WI38 (cell line): ENCODE measurements around the gene MOK.
A peak's percentile ranks its signal among the peaks of the same experiment; 100 is the strongest.

ENCODE experiments used
- H3K4me3 ChIP-seq: 2 replicates; pipeline ENCODE4 v1.5.1; 2011; ENCODE audit warnings: low read depth, mild to moderate bottlenecking, control low read depth, low read length
- TF ChIP-seq, protein P1 (sequence below): IDR thresholded peaks from 2 replicates; pipeline ENCODE4 v1.5.1; 2012; ENCODE audit warnings: low read depth, mild to moderate bottlenecking, control low read depth, low read length

The MOK gene

DNA sequence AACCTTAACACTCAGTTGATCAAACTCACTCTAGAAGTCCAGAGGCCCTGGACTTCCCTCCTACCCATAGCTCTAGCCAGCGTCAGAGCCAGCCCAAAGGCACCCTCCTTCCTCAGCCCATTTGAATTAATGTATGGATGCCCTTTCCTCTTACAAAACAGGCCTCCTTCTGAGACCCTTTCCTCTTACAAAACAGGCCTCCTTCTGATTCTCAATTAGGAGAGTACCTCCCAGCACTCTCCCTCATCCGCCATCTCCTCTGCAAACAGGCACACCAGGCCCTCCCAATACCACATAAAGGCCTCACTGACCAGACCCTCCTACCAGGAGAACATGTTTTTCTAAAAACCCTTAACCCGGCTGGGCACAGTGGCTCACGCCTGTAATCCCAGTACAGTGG lies 65.7 kb downstream of the MOK start:
- TF ChIP-seq, protein P1, sequence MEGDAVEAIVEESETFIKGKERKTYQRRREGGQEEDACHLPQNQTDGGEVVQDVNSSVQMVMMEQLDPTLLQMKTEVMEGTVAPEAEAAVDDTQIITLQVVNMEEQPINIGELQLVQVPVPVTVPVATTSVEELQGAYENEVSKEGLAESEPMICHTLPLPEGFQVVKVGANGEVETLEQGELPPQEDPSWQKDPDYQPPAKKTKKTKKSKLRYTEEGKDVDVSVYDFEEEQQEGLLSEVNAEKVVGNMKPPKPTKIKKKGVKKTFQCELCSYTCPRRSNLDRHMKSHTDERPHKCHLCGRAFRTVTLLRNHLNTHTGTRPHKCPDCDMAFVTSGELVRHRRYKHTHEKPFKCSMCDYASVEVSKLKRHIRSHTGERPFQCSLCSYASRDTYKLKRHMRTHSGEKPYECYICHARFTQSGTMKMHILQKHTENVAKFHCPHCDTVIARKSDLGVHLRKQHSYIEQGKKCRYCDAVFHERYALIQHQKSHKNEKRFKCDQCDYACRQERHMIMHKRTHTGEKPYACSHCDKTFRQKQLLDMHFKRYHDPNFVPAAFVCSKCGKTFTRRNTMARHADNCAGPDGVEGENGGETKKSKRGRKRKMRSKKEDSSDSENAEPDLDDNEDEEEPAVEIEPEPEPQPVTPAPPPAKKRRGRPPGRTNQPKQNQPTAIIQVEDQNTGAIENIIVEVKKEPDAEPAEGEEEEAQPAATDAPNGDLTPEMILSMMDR = no peak
- H3K4me3 ChIP-seq = no peak overlapping the region

DNA sequence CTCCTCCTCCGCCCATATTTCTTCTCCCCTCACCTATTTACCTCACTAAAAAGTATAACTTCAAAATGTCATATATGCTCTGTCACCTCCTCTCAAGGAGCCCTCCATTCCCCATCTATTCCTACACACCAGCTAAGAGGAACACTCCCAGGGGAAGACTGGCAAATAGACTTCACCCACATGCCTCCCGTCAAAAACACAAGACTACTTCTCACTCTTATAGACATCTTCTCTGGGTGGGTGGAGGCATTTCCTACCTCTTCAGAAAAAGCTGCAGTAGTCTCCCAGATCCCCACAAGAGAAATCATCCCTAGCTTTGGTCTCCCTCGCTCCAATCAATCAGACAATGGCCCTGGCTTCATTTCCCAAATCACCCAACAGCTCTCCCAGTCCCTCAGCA lies 66.2 kb downstream of the MOK start:
- TF ChIP-seq, protein P1 = no peak

DNA sequence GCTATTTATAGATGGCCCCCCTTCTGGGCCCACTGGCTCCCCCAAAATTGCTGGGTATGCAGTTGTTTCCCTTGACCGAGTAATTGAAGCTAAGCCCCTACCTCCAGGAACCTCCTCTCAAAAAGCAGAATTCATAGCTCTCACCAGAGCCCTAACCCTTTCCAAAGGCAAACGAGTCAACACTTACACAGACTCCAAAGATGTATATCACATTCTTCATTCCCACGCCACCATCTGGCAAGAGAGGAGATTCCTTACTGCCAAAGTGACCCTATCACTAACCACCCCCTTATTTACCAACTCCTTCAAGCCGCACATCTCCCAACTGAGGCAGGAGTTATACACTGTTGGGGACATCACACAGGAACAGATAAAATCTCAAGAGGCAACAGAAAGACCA lies 66.8 kb downstream of the MOK start:
- TF ChIP-seq, protein P1 = no peak
- no peak overlapping the region for H3K4me3 ChIP-seq

More for the DNA sequence above, 66.2 kb downstream of the MOK start:
- H3K4me3 ChIP-seq = no peak overlapping the region

DNA sequence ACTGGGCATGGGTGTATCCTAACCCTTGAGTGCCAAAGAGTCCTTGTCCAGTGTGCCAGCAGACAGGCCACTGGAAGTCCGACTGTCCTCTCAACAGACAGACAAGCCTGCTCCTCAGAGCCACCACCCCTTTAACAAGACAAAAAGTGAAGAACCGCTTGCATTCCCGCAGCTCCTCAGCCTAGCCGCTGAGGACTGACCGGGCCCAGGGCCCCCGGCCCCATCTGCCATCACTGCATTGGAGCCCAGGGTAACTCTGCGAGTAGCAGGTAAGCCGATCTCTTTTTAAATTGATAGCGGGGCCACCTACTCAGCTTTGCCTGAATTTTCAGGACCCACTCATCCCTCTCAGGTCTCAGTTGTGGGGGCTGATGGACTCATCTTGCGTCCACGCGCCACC lies 68.9 kb downstream of the MOK start:
- no peak overlapping the region for H3K4me3 ChIP-seq
- TF ChIP-seq, protein P1 = no peak

- TF ChIP-seq, protein P1 = peak; percentile 91
- peak overlapping the region; percentile 30 for H3K4me3 ChIP-seq
These were observed 69.6 kb downstream of the MOK start for GRCh38 chr14:102235275-102235897.

DNA sequence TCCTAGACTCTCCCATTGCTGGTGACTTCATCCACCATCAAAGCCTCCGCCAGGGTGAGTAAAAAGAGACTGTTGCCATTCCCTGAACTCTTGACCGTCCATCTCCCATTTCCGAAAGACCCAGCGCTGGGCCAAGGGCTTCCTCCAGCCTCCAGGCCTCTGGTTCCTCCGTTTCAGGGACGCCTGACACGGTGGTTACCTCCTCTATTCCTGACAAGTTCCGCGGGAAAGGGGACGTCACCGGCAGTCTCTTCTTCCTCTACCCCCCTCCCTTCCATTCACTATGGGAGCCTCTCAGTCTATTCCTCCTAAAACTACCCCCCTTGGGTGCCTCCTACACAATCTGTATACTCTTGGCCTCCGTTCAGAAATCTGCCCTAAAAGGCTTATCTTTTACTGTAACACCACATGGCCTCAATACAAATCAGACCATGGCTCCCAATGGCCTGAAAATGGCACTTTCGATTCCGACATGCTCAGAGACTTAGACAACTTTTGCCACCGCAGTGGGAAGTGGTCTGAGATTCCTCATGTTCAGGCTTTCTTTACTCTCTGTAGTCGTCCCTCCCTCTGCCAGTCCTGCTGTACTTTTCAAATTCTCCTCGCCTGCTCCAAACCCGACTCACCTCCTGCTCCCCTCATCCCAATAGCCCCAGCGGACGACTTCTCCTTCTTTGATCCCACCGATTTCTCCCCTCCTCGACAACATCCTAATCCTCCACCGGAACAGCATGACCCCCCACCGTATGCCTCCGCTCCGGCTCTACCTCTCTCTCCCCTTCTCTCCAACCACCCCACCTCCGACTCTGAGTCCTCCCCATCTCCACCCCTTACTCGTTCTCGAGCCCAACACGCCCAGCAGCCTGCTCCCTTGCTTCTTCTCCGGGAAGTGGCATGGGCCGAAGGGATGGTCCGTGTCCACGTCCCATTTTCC lies 70.4 kb downstream of the MOK start:
- peak overlapping the region; percentile 30 for H3K4me3 ChIP-seq
- TF ChIP-seq, protein P1 = no peak

DNA sequence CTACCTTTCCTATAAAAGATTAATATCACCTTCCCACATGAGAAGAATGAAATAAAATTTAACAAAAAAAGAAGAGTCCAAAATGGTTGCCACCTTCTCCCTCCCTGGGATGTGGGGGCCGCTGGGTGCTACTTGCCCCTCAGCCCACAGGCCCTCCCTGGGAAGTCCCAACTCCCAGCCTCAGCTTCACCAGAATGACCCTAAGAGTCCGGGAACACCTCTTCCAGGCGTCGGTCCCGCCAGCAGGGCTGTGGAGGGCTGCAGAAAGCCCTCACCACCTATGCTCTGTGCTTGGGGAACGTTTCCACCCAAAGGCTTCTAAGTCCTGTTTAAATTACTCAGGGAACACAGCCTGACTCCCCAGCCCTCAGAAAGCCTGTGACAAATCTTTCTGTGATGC lies 71.9 kb downstream of the MOK start:
- TF ChIP-seq, protein P1 = no peak
- no peak overlapping the region for H3K4me3 ChIP-seq
